Airway epithelial cell (primary cell): ENCODE results near the gene TTC23L. TPM values are rescaled to one million over a fixed set of nuclear protein-coding genes. Genes with fewer than 3 reads are reported as not detected.

Source experiments
- total RNA-seq: library from RNA; depleted of rRNA; stranded (reverse); fragments of >200 nt; gene quantifications from 2 replicates; pipeline ENCODE4 v1.2.3, GENCODE V29; 2015

Gene TTC23L
- 0.05 TPM in 1 of 2 replicates, not detected in the other for total RNA-seq

GRCh38 chr5:34838785-34839714 is at the start of gene TTC23L:
Gene TTC23L, plus strand, starts transcription at chr5:34839164. Its CDS starts 1,508 bp downstream, at chr5:34840672.

GRCh38 chr5:34915139-34915855 is 76.3 kb downstream of the TTC23L start, which contains the start of the genes BRIX1 and RAD1:
Gene BRIX1, plus strand, starts transcription at chr5:34915711. Its CDS starts 28 bp downstream, at chr5:34915739.
Gene RAD1, minus strand, starts transcription at chr5:34915504. Its CDS starts 612 bp downstream, at chr5:34914892.

GRCh38 chr5:34929134-34929719 is 90.3 kb downstream of the TTC23L start, which contains the start of gene DNAJC21:
Gene DNAJC21, plus strand, starts transcription at chr5:34929559. Its CDS starts 261 bp downstream, at chr5:34929820.

Other genes with a start within 250 kb of the TTC23L start
- 43.3 and 48.1 TPM in 2 replicates for gene RAI14, start 182.8 kb upstream of the TTC23L start, total RNA-seq
- gene RAD1, start 76.3 kb downstream of the TTC23L start, total RNA-seq: 10.8 and 27.3 TPM in 2 replicates
- 35.1 and 45.6 TPM in 2 replicates for gene BRIX1, start 76.5 kb downstream of the TTC23L start, total RNA-seq
- 27.4 and 30.8 TPM in 2 replicates for gene DNAJC21, start 90.4 kb downstream of the TTC23L start, total RNA-seq
- not detected in 2 replicates for gene AGXT2, start 208.8 kb downstream of the TTC23L start, total RNA-seq